Kasumi-1 (cell line): Measurements from ENCODE around the gene POU3F3.

Experiments used
- DNase-seq, 2 experiments: peaks; one replicate each; lab custom pipeline; 2025; lab: John Stamatoyannopoulos, UW

The POU3F3 gene

GRCh38 chr2:104876606-104877570, 23.0 kb downstream of the POU3F3 start:
- no peak for DNase-seq

GRCh38 chr2:104878863-104879512, 25.1 kb downstream of the POU3F3 start:
- DNase-seq: no peak

- no peak for DNase-seq
Observed at GRCh38 chr2:104880076-104880475, 26.2 kb downstream of the POU3F3 start.

GRCh38 chr2:104883357-104883756, 29.4 kb downstream of the POU3F3 start:
- DNase-seq: no peak

GRCh38 chr2:104885119-104885782, 31.3 kb downstream of the POU3F3 start:
- DNase-seq: no peak

- DNase-seq: no peak
Observed at GRCh38 chr2:104887676-104888075, 33.8 kb downstream of the POU3F3 start.

- DNase-seq: peak in 1 of 2 experiments; percentile 16
Observed at GRCh38 chr2:104888489-104889258, 34.8 kb downstream of the POU3F3 start.

GRCh38 chr2:104889291-104889959, 35.5 kb downstream of the POU3F3 start:
- peak; percentile 72 to 75 for DNase-seq

- no peak for DNase-seq
Observed at GRCh38 chr2:104889960-104890684, 36.2 kb downstream of the POU3F3 start.

GRCh38 chr2:104890685-104891069, 36.8 kb downstream of the POU3F3 start:
- no peak for DNase-seq

- no peak for DNase-seq
Observed at GRCh38 chr2:104891145-104891544, 37.2 kb downstream of the POU3F3 start.

- DNase-seq: peak in 1 of 2 experiments; percentile 13
Observed at GRCh38 chr2:104896446-104896845, 42.5 kb downstream of the POU3F3 start.

- no peak for DNase-seq
Observed at GRCh38 chr2:104897515-104898184, 43.7 kb downstream of the POU3F3 start.

- DNase-seq: no peak
Observed at GRCh38 chr2:104900608-104901007, 46.7 kb downstream of the POU3F3 start.

GRCh38 chr2:104901037-104901881, 47.3 kb downstream of the POU3F3 start:
- no peak for DNase-seq

GRCh38 chr2:104902317-104902716, 48.4 kb downstream of the POU3F3 start:
- DNase-seq: no peak
